22Rv1 (cell line): Measurements from ENCODE around the gene NUAK2.

Experiments used
- ZFX ChIP-seq: fragments of 450-650 bp; IDR thresholded peaks from 2 replicates; pipeline ENCODE4 v1.6.1; 2017; ENCODE audit warnings: antibody characterized with exemption, borderline replicate concordance
- TF ChIP-seq, protein P1 (sequence below): fragments of 450-650 bp; IDR thresholded peaks from 2 replicates; pipeline ENCODE4 v1.5.1; 2017; ENCODE audit warnings: mild to moderate bottlenecking

GRCh38 chr1:205284420-205285144 lies 37.0 kb downstream of the NUAK2 start:
- TF ChIP-seq, protein P1, sequence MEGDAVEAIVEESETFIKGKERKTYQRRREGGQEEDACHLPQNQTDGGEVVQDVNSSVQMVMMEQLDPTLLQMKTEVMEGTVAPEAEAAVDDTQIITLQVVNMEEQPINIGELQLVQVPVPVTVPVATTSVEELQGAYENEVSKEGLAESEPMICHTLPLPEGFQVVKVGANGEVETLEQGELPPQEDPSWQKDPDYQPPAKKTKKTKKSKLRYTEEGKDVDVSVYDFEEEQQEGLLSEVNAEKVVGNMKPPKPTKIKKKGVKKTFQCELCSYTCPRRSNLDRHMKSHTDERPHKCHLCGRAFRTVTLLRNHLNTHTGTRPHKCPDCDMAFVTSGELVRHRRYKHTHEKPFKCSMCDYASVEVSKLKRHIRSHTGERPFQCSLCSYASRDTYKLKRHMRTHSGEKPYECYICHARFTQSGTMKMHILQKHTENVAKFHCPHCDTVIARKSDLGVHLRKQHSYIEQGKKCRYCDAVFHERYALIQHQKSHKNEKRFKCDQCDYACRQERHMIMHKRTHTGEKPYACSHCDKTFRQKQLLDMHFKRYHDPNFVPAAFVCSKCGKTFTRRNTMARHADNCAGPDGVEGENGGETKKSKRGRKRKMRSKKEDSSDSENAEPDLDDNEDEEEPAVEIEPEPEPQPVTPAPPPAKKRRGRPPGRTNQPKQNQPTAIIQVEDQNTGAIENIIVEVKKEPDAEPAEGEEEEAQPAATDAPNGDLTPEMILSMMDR: no peak
- TF ChIP-seq ZFX: no peak
